Spinal cord (tissue), 10 donors: ENCODE results near the gene SSC4D. TPM values are rescaled to one million over a fixed set of nuclear protein-coding genes. Genes with fewer than 3 reads are reported as not detected.
"Not testable (repeated sequence)": the region's sequence is repeated elsewhere in the genome, so short reads cannot be mapped to it uniquely, and the experiment has no call there.

Experiments used
- DNase-seq, 6 donors: peaks; one replicate each; pipeline versions ENCODE4 v3.0.0 to v3.0.0-alpha.2; 2013 to 2015; ENCODE audit warnings: low spot score in 6 of 6, low read depth in 4 of 6
- H3K27ac ChIP-seq: one replicate; pipeline ENCODE4 v1.5.1; 2013; ENCODE audit warnings: low read depth, low read length, control low read depth
- H3K27me3 ChIP-seq: one replicate; pipeline ENCODE4 v1.6.1; 2013; ENCODE audit warnings: low read length; ENCODE audit not compliant: control insufficient read depth, insufficient read depth
- H3K36me3 ChIP-seq: one replicate; pipeline ENCODE4 v1.6.1; 2013; ENCODE audit warnings: low read length; ENCODE audit not compliant: control insufficient read depth, insufficient read depth
- H3K4me1 ChIP-seq: one replicate; pipeline ENCODE4 v1.6.1; 2013; ENCODE audit warnings: low read length; ENCODE audit not compliant: control insufficient read depth, insufficient read depth
- H3K4me3 ChIP-seq: one replicate; pipeline ENCODE4 v1.5.1; 2013; ENCODE audit warnings: low read depth, low read length, control low read depth
- H3K9me3 ChIP-seq: one replicate; pipeline ENCODE4 v1.6.1; 2013; ENCODE audit warnings: low read length; ENCODE audit not compliant: control insufficient read depth, insufficient read depth
- WGBS: methylation state at CpG from one replicate; pipeline ENCODE4 v1.1.5; 2013; ENCODE audit warnings: missing lambda C conversion rate; ENCODE audit not compliant: insufficient coverage; 5-methylcytosine and 5-hydroxymethylcytosine counted together
- polyA plus RNA-seq, 2 donors: library from polyadenylated mRNA; unstranded; fragments of 120-200 nt; gene quantifications; one replicate each; pipeline ENCODE4 v1.2.1, GENCODE V29; 2013; ENCODE audit not compliant: insufficient read length in 2 of 2
- total RNA-seq, 2 donors: library from RNA; depleted of rRNA in 1 of 2; stranded (reverse); fragments of 120-200 nt in 1 of 2; fragments of >200 nt in 1 of 2; gene quantifications; one replicate each; pipeline versions ENCODE4 v1.2.3 to v1.2.4, GENCODE V29; 2013 to 2014
- donor health status: healthy.

The SSC4D gene
- total and polyA plus RNA-seq, 4 donors, result 1.9 to 4.3 (median 3.1) TPM

DNA sequence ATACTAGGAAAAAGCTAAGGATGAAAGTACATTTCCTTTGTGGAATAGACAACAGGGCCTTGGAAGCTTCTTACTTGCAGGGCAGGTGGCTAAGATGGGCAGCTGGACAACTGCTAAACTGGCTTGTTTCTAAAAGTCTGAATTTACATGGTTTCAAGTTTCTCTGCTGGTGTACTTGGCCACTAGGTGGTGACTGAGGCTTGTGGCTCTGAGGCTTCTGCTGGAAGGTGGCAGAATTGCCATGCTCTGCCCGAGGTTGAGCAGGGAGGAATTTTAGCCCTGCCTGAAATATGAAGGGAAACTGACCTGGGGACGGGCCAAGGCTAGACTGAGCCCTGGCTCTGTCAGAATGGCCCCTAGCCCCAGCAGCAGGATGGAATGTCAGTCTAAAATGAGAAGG, 28.4 kb upstream of the SSC4D start:
- peak in 5 of 6 donors; percentile 35 to 88 (median 50) for DNase-seq
- no CpG with 5 or more reads among the region's 2 CpGs for WGBS
- H3K36me3 ChIP-seq, result not testable (repeated sequence)

DNA sequence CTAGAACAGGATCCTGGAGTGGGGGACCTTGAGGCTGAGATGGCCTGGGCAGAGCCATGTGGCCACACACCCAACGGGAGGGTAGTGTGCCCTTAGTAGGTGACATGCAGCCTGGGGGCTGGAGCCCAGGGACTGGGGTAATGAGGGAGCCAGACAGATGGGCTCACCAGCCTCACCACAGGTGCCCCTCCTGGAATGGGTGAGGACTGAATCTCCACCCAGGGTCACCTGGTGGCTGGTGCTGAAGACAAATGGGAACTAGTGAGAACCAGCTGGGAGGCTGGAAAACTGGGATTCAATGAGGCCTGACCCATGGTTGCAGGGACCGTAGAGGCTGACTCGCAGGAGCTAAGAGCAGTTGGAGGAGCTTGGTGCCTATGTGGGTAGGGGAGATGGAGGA, 21.3 kb upstream of the SSC4D start:
- DNase-seq, result no peak
- no peaks in the 10 kb centered on the region for H3K36me3 ChIP-seq
- H3K27ac ChIP-seq, result no peak overlapping the region
- no peaks in the 10 kb centered on the region for H3K9me3 ChIP-seq
- WGBS, result 86% methylated on average over 3 of the region's 3 CpGs
- H3K4me1 ChIP-seq, result no peaks in the 10 kb centered on the region
- no peak overlapping the region for H3K4me3 ChIP-seq
- no peaks in the 10 kb centered on the region for H3K27me3 ChIP-seq

More for the DNA sequence above, 28.4 kb upstream of the SSC4D start:
- not testable (repeated sequence) for H3K9me3 ChIP-seq, H3K4me1 ChIP-seq, H3K4me3 ChIP-seq, H3K27me3 ChIP-seq, H3K27ac ChIP-seq

DNA sequence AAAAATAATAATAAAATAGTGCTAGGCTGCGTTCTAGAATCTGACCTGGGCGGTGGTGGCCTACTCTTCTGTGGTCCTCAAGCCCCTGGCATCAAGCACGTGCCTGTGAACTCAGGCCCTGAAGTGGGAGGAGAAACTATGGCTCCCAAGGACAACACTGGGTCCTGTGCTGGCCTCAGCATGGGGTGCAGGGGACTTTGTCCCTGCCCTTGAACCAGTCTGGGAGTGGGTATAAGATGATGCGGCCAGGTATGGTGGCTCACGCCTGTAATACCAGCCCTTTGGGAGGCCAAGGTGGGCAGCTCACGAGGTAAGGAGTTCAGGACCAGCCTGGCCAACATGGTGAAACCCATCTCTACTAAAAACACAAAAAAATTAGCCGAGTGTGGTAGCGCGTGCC, 20.7 kb upstream of the SSC4D start:
- H3K4me3 ChIP-seq, result no peak overlapping the region
- no peaks in the 10 kb centered on the region for H3K27me3 ChIP-seq
- H3K36me3 ChIP-seq, result no peaks in the 10 kb centered on the region
- H3K9me3 ChIP-seq, result no peaks in the 10 kb centered on the region
- WGBS, result 90% methylated on average over 7 of the region's 9 CpGs
- H3K4me1 ChIP-seq, result no peaks in the 10 kb centered on the region
- DNase-seq, result no peak
- no peak overlapping the region for H3K27ac ChIP-seq

DNA sequence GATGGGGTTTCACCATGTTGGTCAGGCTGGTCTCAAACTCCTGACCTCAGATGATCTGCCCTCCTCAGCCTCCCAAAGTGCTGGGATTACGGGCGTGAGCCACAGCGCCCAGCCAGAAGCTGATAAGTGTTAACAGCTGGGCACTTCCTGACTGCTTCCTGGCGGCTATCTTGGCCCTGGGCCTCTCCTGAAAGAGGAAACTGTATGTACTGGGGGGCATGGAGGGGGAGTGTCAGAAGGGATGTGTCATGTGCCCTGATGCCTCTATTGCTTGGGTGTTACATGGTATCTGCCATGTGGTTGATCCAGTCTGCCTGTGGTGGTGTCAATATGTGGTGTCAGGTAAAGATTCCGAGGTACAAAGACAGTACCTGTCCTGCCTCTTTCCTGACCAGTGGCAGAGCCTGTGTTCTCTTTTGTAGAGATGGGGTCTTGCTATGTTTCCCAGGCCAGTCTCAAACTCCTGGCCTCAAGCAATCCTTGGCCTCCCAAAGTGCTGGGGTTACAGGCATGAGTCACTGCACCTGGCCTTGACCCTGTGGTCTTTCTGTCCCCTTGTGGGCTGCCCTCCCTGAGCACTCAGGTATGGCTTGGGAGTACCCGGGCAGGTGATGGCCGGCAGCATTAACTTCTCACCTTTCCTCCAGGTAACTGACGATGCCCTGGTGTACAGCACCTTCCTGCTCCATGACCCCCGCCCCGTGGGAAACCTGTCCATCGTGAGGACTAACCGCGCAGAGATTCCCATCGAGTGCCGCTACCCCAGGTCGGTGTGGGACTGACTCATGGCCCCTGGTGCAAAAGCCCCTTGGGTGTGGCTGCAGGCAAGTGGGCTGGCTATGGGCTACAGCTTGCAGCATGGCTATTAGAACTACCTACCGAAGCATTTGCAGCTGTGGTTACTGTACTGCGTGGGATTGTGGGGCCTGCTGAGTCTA, 19.6 kb upstream of the SSC4D start:
- Histone ChIP-seq H3K27ac (no peak overlapping the region), H3K4me3 (no peak overlapping the region), H3K27me3 (peaks cover 2% of the 10 kb centered on the region), H3K9me3 (no peaks in the 10 kb centered on the region), H3K36me3 (no peaks in the 10 kb centered on the region), H3K4me1 (no peaks in the 10 kb centered on the region)
- no peak for DNase-seq
- 79% methylated on average over 18 of the region's 18 CpGs for WGBS

DNA sequence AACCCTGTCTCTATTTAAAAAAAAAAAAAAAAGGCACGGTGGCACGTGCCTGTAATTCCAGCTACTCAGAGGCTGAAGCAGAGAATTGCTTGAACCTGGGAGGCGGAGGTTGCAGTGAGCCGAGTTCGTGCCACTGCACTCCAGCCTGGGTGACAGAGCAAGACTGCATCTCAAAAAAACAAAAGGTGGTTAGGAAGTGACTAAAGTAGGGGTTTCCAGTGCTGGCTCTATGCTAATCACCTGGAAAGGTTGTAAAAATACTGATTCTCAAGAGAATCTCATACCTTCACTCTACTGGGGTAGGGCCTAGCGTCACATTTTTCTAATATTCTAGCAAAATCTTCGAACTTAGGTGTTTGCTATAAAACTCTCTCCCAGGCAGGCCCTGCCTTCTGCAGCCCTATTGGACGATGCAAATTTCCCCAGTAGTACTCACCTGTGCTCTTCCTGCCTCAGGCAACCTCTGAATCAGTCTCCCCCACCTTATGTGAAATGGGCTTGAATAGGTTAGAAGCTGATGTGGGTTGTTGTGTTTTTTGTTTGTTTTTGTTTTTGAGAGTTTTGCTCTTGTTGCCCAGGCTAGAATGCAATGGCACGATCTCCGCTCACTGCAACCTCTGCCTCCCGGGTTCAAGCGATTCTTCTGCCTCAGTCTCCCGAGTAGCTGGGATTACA, 18.8 kb upstream of the SSC4D start:
- Histone ChIP-seq H3K9me3 (no peaks in the 10 kb centered on the region), H3K27me3 (peaks cover 2% of the 10 kb centered on the region), H3K4me1 (no peaks in the 10 kb centered on the region), H3K27ac (no peak overlapping the region), H3K36me3 (no peaks in the 10 kb centered on the region), H3K4me3 (no peak overlapping the region)
- 95% methylated on average over 3 of the region's 13 CpGs for WGBS
- no peak for DNase-seq

DNA sequence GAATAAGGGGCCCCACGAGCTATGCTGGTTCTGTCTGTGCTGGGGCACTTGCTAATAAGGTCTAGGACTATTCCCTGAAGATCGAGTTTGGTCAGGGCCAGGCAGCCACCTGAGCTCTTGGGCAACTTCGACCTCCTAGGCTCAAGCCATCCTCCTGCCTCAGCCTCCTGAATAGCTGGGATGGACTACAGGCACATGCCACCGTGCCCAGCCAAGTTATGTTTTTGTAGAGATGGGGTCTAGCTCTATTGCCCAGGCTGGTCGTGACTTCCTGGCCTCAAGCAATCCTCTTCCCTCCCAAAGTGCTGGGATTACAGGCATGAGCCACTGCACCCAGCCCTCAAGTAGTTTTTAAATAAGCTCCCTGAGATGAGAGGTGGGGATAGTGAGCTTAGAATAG, 18.1 kb upstream of the SSC4D start:
- H3K4me3 ChIP-seq, result no peak overlapping the region
- no peaks in the 10 kb centered on the region for H3K36me3 ChIP-seq
- H3K9me3 ChIP-seq, result no peaks in the 10 kb centered on the region
- H3K27me3 ChIP-seq, result peaks cover 2% of the 10 kb centered on the region
- no peak for DNase-seq
- H3K27ac ChIP-seq, result no peak overlapping the region
- 80% methylated on average over 3 of the region's 5 CpGs for WGBS
- H3K4me1 ChIP-seq, result no peaks in the 10 kb centered on the region

DNA sequence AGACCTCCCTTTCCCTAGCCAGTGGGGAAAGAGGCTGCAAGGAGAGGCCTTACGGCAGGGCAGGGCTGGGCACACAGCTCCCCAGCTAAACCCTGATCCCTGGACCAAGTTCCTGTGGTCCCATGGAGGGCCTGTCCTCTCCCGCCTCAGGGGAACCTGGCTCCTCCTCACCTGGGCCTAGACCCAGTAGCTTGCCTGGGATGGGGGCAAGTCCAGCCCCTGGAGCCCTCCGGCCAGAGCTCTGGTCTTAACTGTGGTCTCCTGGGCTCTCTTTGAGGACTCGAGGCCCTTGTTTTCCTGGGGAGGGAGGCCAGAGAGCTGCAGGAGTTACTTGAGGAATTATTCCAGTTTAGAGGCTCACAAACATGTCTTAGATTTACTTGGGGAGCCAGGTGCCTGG, 16.7 kb upstream of the SSC4D start:
- no peaks in the 10 kb centered on the region for H3K36me3 ChIP-seq
- no peaks in the 10 kb centered on the region for H3K9me3 ChIP-seq
- no peak overlapping the region for H3K27ac ChIP-seq
- no peak overlapping the region for H3K4me3 ChIP-seq
- WGBS, result 91% methylated on average over 3 of the region's 4 CpGs
- H3K27me3 ChIP-seq, result peaks cover 2% of the 10 kb centered on the region
- no peak for DNase-seq
- H3K4me1 ChIP-seq, result no peaks in the 10 kb centered on the region

DNA sequence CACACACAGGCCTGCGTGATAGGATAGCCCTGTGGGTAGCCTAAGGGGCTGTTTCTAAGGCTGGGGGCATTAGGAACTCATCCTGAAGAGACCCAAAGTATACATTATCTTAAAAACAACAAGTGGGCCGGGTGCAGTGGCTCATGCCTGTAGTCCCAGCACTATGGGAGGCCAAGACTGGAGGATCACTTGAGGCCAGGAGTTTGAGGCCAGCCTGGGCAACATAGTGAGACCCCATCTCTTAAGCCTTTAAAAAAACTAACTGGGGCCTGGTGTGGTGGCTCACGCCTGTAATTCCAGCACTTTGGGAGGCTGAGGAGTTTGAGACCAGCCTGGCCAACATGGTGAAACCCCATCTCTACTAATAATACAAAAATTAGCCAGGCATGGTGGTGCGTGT, 16.1 kb upstream of the SSC4D start:
- not testable (repeated sequence) for DNase-seq, H3K27ac ChIP-seq, H3K27me3 ChIP-seq, H3K4me1 ChIP-seq, H3K4me3 ChIP-seq, H3K36me3 ChIP-seq, H3K9me3 ChIP-seq
- WGBS, result no CpG with 5 or more reads among the region's 4 CpGs

DNA sequence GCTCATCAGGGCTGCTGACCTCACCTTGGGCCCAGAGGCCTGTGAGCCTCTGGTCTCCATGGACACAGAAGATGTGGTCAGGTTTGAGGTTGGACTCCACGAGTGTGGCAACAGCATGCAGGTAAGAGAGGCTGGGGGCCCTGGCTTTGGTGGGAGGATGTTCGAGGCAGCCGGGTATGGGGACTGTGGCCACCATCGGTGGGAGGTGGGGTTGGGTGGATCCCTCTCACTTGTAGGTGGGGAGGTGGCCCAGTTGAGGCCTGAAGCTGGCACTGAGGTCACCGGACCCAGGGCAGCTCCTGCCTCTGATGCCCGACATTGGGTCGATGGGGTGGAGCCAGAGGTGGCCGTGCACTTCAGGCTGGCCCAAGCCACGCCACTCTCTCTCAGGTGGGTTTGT, 15.7 kb upstream of the SSC4D start:
- Histone ChIP-seq H3K27me3 (peaks cover 2% of the 10 kb centered on the region), H3K4me3 (no peak overlapping the region), H3K4me1 (no peaks in the 10 kb centered on the region), H3K27ac (no peak overlapping the region), H3K36me3 (no peaks in the 10 kb centered on the region), H3K9me3 (no peaks in the 10 kb centered on the region)
- 95% methylated on average over 9 of the region's 9 CpGs for WGBS
- no peak for DNase-seq
